Esophagus squamous epithelium (tissue), 4 donors: ENCODE data around the gene SERGEF.

Source experiments
- CTCF ChIP-seq, 6 experiments: fragments of 450-650 bp in 4 of 6; fragments of 200-600 bp in 2 of 6; sonication (generic) in 2 of 6; IDR thresholded peaks; one replicate each; pipeline ENCODE4 v1.5.1; 2016 to 2019; ENCODE audit warnings: antibody characterized with exemption in 6 of 6, mild to moderate bottlenecking in 4 of 6, moderate library complexity in 4 of 6
- POLR2A ChIP-seq, 4 donors: fragments of 450-650 bp; IDR thresholded peaks; one replicate each; pipeline ENCODE4 v1.6.1; 2017; ENCODE audit warnings: antibody characterized with exemption in 4 of 4, mild to moderate bottlenecking in 4 of 4, moderate library complexity in 3 of 4

- TF ChIP-seq CTCF (IDR thresholded peaks at IDR 0.05) (no peak), POLR2A (IDR thresholded peaks at IDR 0.05) (no peak)
Observed at GRCh38 chr11:17813391-17814059, 199.3 kb downstream of the SERGEF start.
